DMS79 treated with DMSO at 0.1 percent for 48 hours (cell line): ENCODE measurements around the gene MRPS11.
"Not testable (repeated sequence)": the region's sequence is repeated elsewhere in the genome, so short reads cannot be mapped to it uniquely, and the experiment has no call there.

ENCODE experiments used
- DNase-seq: peaks from one replicate; lab custom pipeline; 2025; lab: John Stamatoyannopoulos, UW

MRPS11 gene

GRCh38 chr15:88489321-88489720, 21.8 kb downstream of the MRPS11 start:
- no peak for DNase-seq

GRCh38 chr15:88490036-88490435, 22.5 kb downstream of the MRPS11 start:
- no peak for DNase-seq

- no peak for DNase-seq
These were observed 23.6 kb downstream of the MRPS11 start for GRCh38 chr15:88491158-88491557.

GRCh38 chr15:88493844-88494243, 26.3 kb downstream of the MRPS11 start:
- DNase-seq = no peak

- no peak for DNase-seq
These were observed 29.7 kb downstream of the MRPS11 start for GRCh38 chr15:88497109-88497765.

- DNase-seq = peak; percentile 52
These were observed 31.5 kb downstream of the MRPS11 start for GRCh38 chr15:88498996-88499395.

GRCh38 chr15:88504445-88504844, 36.9 kb downstream of the MRPS11 start:
- DNase-seq = no peak

- no peak for DNase-seq
These were observed 38.2 kb downstream of the MRPS11 start for GRCh38 chr15:88505721-88506120.

GRCh38 chr15:88506628-88507027, 39.1 kb downstream of the MRPS11 start:
- DNase-seq = no peak

GRCh38 chr15:88509321-88509720, 41.8 kb downstream of the MRPS11 start:
- no peak for DNase-seq

GRCh38 chr15:88509964-88510363, 42.5 kb downstream of the MRPS11 start:
- no peak for DNase-seq

- DNase-seq = no peak
These were observed 43.7 kb downstream of the MRPS11 start for GRCh38 chr15:88511161-88511560.

- no peak for DNase-seq
These were observed 44.6 kb downstream of the MRPS11 start for GRCh38 chr15:88512078-88512477.

- no peak for DNase-seq
These were observed 45.1 kb downstream of the MRPS11 start for GRCh38 chr15:88512601-88513000.

- DNase-seq = no peak
These were observed 45.7 kb downstream of the MRPS11 start for GRCh38 chr15:88513195-88513594.

- DNase-seq = no peak
These were observed 51.4 kb downstream of the MRPS11 start for GRCh38 chr15:88518903-88519302.

GRCh38 chr15:88524094-88524493, 56.6 kb downstream of the MRPS11 start:
- DNase-seq = not testable (repeated sequence)

- DNase-seq = no peak
These were observed 57.9 kb downstream of the MRPS11 start for GRCh38 chr15:88525418-88525817.

GRCh38 chr15:88526247-88526879, 58.9 kb downstream of the MRPS11 start:
- no peak for DNase-seq

GRCh38 chr15:88529021-88529630, 61.6 kb downstream of the MRPS11 start:
- DNase-seq = no peak
